ENCODE results near the gene SINHCAF. TPM values are rescaled to one million over a fixed set of nuclear protein-coding genes. Genes with fewer than 3 reads are reported as not detected.
A peak's percentile ranks its signal among the peaks of the same experiment; 100 is the strongest.

Gene SINHCAF
- total and polyA plus RNA-seq, 2 experiments from 2014 or later: 581 to 686 TPM

GRCh38 chr12:31324845-31325523 lies 966 bp downstream of the SINHCAF start:
- no peaks in the 10 kb centered on the region for H3K36me3 ChIP-seq (ENCODE audit: insufficient read depth)
- H3F3A ChIP-seq (replicated peaks; ENCODE audit: low read depth): no peaks in the 10 kb centered on the region
- peak; percentile 11 for ATAC-seq
- peak; percentile 38 for DNase-seq (ENCODE audit: low spot score)
- Mint-ChIP-seq H3K9me3 (peaks cover 6% of the 10 kb centered on the region), H3K4me3 (peak overlapping the region; percentile 98), H3K4me1 (peaks cover 39% of the 10 kb centered on the region), H3K27ac (peak overlapping the region; percentile 99), H3K36me3 (ENCODE audit: low read depth) (peaks cover 33% of the 10 kb centered on the region), H3K27me3 (ENCODE audit: insufficient read depth, low read depth, poor library complexity) (peaks cover 25% of the 10 kb centered on the region)
- H3K9me2 ChIP-seq (ENCODE audit: insufficient read depth): no peaks in the 10 kb centered on the region
- peaks cover 37% of the 10 kb centered on the region for H3K4me1 ChIP-seq (ENCODE audit: insufficient read depth)
- peaks cover 28% of the 10 kb centered on the region for H4K20me1 ChIP-seq (replicated peaks; ENCODE audit: insufficient read depth)
- H3K4me2 ChIP-seq: peak overlapping the region; percentile 93
- H3K4me3 ChIP-seq: peak overlapping the region; percentile 93
- no peaks in the 10 kb centered on the region for H3K27me3 ChIP-seq (ENCODE audit: insufficient read depth)
- TF ChIP-seq ZNF114 (CRISPR knock-in tag; IDR thresholded peaks at IDR 0.05): no peak
- no peak; the same call in none of the 2 replicates for TF ChIP-seq POLR2AphosphoS5 (IDR thresholded peaks at IDR 0.05; ENCODE audit: low read depth)
- TF ChIP-seq STAT1 (IDR thresholded peaks at IDR 0.05; ENCODE audit: unreplicated experiment): no peak
- TF ChIP-seq EZH2 (IDR thresholded peaks at IDR 0.05; ENCODE audit: low read depth, unreplicated experiment): no peak
- no peak for TF ChIP-seq CREB1 (CRISPR knock-in tag; IDR thresholded peaks at IDR 0.05; ENCODE audit: low read depth)
- peaks cover 63% of the 10 kb centered on the region for H3K79me2 ChIP-seq (replicated peaks; ENCODE audit: insufficient read depth)
- no peak overlapping the region for H2AFZ ChIP-seq
- H3K27ac ChIP-seq (ENCODE audit: low read depth): peak overlapping the region; percentile 99

DNA sequence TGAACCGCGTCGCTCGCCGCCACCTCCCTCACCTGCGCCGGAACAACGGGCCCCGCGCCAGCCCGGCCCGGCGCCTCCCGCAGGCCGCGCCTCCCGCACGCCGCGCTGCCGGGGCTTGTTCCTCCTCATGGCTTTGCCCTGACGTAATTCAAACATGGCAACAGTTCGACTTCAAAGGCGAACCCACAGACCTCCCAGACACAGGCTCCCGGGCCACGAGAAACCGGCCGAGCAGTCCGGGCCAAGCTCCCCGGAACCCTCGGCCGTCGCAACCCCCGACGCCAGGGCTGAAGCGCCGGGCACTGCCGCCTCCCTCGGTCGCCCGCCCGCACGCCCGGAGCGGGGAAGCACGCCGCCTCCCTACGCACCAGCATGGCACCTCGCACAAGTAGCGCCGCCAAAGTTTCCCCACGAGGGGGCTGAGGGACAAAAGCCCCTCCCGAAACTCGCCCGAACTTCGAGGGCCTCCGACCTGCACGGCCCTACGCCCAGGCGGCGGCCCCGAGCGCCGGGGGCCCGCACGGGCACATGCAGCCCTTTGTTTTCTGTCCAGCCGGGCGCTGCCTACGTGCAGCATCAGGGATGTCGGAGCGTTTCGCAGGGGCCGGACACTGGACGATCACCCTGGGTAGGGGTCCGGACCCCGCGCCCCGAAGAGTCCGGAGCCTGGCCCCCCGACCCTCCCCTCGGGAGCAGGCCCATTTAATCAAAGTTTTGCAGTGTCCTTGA lies 1.7 kb downstream of the SINHCAF start:
- peaks cover 6% of the 10 kb centered on the region for H3K9me3 Mint-ChIP-seq
- H3K4me1 Mint-ChIP-seq: peaks cover 46% of the 10 kb centered on the region
- 0 out of 2 replicates have a peak, but pooled peaks have one; percentile 30 for TF ChIP-seq POLR2AphosphoS5 (IDR thresholded peaks at IDR 0.05; ENCODE audit: low read depth)
- TF ChIP-seq ZNF331 (CRISPR knock-in tag; IDR thresholded peaks at IDR 0.05; ENCODE audit: low read depth): no peak
- TF ChIP-seq CREB1 (CRISPR knock-in tag; IDR thresholded peaks at IDR 0.05; ENCODE audit: low read depth): peak; percentile 36; the same call in 1 of the 2 replicates
- no peak; a peak in 1 of 4 replicates for TF ChIP-seq CTCF (conservative IDR thresholded peaks at IDR 0.05; ENCODE audit: low read depth in 2 of 2)
- no peak for TF ChIP-seq EZH2phosphoT487 (IDR thresholded peaks at IDR 0.05; ENCODE audit: unreplicated experiment)
- TF ChIP-seq, protein P1, sequence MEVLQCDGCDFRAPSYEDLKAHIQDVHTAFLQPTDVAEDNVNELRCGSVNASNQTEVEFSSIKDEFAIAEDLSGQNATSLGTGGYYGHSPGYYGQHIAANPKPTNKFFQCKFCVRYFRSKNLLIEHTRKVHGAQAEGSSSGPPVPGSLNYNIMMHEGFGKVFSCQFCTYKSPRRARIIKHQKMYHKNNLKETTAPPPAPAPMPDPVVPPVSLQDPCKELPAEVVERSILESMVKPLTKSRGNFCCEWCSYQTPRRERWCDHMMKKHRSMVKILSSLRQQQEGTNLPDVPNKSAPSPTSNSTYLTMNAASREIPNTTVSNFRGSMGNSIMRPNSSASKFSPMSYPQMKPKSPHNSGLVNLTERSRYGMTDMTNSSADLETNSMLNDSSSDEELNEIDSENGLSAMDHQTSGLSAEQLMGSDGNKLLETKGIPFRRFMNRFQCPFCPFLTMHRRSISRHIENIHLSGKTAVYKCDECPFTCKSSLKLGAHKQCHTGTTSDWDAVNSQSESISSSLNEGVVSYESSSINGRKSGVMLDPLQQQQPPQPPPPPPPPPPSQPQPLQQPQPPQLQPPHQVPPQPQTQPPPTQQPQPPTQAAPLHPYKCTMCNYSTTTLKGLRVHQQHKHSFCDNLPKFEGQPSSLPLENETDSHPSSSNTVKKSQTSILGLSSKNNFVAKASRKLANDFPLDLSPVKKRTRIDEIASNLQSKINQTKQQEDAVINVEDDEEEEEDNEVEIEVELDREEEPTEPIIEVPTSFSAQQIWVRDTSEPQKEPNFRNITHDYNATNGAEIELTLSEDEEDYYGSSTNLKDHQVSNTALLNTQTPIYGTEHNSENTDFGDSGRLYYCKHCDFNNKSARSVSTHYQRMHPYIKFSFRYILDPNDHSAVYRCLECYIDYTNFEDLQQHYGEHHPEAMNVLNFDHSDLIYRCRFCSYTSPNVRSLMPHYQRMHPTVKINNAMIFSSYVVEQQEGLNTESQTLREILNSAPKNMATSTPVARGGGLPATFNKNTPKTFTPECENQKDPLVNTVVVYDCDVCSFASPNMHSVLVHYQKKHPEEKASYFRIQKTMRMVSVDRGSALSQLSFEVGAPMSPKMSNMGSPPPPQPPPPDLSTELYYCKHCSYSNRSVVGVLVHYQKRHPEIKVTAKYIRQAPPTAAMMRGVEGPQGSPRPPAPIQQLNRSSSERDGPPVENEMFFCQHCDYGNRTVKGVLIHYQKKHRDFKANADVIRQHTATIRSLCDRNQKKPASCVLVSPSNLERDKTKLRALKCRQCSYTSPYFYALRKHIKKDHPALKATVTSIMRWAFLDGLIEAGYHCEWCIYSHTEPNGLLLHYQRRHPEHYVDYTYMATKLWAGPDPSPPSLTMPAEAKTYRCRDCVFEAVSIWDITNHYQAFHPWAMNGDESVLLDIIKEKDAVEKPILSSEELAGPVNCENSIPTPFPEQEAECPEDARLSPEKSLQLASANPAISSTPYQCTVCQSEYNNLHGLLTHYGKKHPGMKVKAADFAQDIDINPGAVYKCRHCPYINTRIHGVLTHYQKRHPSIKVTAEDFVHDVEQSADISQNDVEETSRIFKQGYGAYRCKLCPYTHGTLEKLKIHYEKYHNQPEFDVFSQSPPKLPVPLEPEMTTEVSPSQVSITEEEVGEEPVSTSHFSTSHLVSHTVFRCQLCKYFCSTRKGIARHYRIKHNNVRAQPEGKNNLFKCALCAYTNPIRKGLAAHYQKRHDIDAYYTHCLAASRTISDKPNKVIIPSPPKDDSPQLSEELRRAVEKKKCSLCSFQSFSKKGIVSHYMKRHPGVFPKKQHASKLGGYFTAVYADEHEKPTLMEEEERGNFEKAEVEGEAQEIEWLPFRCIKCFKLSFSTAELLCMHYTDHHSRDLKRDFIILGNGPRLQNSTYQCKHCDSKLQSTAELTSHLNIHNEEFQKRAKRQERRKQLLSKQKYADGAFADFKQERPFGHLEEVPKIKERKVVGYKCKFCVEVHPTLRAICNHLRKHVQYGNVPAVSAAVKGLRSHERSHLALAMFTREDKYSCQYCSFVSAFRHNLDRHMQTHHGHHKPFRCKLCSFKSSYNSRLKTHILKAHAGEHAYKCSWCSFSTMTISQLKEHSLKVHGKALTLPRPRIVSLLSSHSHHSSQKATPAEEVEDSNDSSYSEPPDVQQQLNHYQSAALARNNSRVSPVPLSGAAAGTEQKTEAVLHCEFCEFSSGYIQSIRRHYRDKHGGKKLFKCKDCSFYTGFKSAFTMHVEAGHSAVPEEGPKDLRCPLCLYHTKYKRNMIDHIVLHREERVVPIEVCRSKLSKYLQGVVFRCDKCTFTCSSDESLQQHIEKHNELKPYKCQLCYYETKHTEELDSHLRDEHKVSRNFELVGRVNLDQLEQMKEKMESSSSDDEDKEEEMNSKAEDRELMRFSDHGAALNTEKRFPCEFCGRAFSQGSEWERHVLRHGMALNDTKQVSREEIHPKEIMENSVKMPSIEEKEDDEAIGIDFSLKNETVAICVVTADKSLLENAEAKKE (CRISPR knock-in tag; IDR thresholded peaks at IDR 0.05): no peak
- TF ChIP-seq, protein P2, sequence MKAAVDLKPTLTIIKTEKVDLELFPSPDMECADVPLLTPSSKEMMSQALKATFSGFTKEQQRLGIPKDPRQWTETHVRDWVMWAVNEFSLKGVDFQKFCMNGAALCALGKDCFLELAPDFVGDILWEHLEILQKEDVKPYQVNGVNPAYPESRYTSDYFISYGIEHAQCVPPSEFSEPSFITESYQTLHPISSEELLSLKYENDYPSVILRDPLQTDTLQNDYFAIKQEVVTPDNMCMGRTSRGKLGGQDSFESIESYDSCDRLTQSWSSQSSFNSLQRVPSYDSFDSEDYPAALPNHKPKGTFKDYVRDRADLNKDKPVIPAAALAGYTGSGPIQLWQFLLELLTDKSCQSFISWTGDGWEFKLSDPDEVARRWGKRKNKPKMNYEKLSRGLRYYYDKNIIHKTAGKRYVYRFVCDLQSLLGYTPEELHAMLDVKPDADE (IDR thresholded peaks at IDR 0.05): no peak
- TF ChIP-seq NANOG (IDR thresholded peaks at IDR 0.05; ENCODE audit: borderline replicate concordance): no peak
- TF ChIP-seq STAT1 (IDR thresholded peaks at IDR 0.05; ENCODE audit: unreplicated experiment): no peak
- peaks cover 33% of the 10 kb centered on the region for H3K36me3 Mint-ChIP-seq (ENCODE audit: low read depth)
- Histone ChIP-seq H3K4me1 (ENCODE audit: insufficient read depth) (peaks cover 44% of the 10 kb centered on the region), H3K4me3 (peak overlapping the region; percentile 93), H3K79me2 (replicated peaks; ENCODE audit: insufficient read depth) (peaks cover 70% of the 10 kb centered on the region), H3K27me3 (ENCODE audit: insufficient read depth) (no peaks in the 10 kb centered on the region), H4K20me1 (replicated peaks; ENCODE audit: insufficient read depth) (peaks cover 35% of the 10 kb centered on the region), H3F3A (replicated peaks; ENCODE audit: low read depth) (no peaks in the 10 kb centered on the region), H3K36me3 (ENCODE audit: insufficient read depth) (no peaks in the 10 kb centered on the region), H3K4me2 (peak overlapping the region; percentile 93), H2AFZ (no peak overlapping the region), H3K9me2 (ENCODE audit: insufficient read depth) (no peaks in the 10 kb centered on the region), H3K27ac (ENCODE audit: low read depth) (peak overlapping the region; percentile 99)
- peaks cover 27% of the 10 kb centered on the region for H3K27me3 Mint-ChIP-seq (ENCODE audit: insufficient read depth, low read depth, poor library complexity)
- peak overlapping the region; percentile 99 for H3K27ac Mint-ChIP-seq
- peak overlapping the region; percentile 98 for H3K4me3 Mint-ChIP-seq
- DNase-seq (ENCODE audit: low spot score) (peak; percentile 76), ATAC-seq (peak; percentile 38)
